GM18951 (cell line): ENCODE results near the gene KRTAP5-10.
"Not testable (repeated sequence)": the region's sequence is repeated elsewhere in the genome, so short reads cannot be mapped to it uniquely, and the experiment has no call there.

ENCODE experiments used
- POLR2A ChIP-seq: IDR thresholded peaks from 4 replicates; pipeline ENCODE4 v1.6.1; 2011; ENCODE audit warnings: mild to moderate bottlenecking; ENCODE audit not compliant: insufficient read length, insufficient read depth; ENCODE audit errors: extremely low read depth
- in situ Hi-C: fragments of 300-500 bp; cut with MboI; formaldehyde crosslinking; loops from one replicate; pipeline ENCODE4 v1.12.0; 2022; ENCODE audit warnings: low sequenced_read_pairs, mixed read lengths, inconsistent platforms; ENCODE audit not compliant: unreplicated experiment

KRTAP5-10 gene

GRCh38 chr11:71565263-71565662, at the start of gene KRTAP5-10:
TSS of gene KRTAP5-10 (plus strand) at chr11:71565563. CDS start at chr11:71565588, 25 bp downstream.
- no peak for TF ChIP-seq POLR2A
- in situ Hi-C loops = no loop called here

DNA sequence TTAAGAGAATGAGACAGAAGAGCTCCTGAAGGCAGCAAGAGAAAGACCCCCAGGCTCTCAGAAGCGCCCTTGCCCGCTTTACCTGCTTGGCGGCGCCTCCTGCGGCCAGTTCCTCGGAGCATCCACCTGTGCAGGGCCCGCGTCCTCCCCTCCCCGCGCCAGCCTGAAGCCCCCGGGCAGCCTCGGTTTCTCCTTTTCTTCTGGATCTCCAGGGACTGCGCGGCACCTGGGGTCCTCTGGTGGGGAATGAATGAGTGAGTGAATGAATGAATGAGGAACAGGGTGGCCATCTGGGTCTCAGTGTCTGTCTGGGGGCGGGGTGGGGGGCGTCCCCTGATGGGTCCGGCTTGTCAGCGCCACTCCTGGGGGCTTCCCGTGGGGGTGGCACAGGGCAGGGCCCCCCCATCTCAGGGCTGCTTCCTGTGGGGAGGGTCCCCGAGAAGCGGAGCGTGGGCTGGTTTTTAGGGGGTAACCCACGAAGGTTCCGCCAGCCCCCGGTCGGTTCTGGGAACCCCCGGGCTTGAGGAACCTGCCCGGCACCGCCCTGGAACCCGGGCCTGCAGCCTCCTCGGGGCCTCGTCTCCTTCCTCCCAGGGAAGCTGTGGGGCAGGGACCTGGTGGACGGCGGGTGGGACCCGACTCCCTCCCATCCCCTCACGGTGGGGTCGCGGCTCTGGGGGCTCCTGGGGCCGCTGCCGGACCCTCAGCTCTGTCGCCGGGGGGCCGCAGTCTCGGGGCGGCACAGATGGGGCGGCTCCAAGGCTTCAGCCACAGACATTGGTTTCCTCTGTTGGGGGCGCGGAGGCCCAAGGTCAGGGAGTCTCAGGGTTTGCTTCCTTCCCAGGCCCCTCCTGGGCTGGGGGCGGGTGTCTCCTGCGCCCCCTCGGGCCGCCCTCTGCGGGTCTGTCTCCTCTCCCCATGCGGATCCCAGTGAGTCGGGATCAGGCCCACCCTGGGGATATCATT, 46.6 kb upstream of the KRTAP5-10 start:
- TF ChIP-seq POLR2A = no peak
- in situ Hi-C loops = no loop called here

DNA sequence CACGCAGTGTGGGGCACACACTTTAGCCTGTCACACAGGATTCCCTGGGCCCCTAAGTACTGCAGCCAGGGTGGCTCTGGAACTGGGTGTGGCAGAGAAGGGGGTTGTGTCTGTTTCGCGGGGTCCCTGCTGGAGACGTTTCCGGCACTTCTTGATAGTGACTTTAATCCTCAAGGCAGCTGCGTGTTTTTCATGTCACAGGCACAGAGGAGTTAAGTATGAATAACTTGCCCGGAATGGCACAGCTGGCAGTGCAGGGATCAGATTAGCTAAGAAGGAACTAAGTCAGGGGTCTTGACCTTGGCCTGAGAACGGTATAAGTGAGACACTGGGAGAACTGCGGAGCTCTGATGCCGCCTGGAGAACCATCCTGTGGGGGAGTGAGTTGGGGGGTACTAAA, 45.8 kb upstream of the KRTAP5-10 start:
- no peak for TF ChIP-seq POLR2A
- in situ Hi-C loops = no loop called here

DNA sequence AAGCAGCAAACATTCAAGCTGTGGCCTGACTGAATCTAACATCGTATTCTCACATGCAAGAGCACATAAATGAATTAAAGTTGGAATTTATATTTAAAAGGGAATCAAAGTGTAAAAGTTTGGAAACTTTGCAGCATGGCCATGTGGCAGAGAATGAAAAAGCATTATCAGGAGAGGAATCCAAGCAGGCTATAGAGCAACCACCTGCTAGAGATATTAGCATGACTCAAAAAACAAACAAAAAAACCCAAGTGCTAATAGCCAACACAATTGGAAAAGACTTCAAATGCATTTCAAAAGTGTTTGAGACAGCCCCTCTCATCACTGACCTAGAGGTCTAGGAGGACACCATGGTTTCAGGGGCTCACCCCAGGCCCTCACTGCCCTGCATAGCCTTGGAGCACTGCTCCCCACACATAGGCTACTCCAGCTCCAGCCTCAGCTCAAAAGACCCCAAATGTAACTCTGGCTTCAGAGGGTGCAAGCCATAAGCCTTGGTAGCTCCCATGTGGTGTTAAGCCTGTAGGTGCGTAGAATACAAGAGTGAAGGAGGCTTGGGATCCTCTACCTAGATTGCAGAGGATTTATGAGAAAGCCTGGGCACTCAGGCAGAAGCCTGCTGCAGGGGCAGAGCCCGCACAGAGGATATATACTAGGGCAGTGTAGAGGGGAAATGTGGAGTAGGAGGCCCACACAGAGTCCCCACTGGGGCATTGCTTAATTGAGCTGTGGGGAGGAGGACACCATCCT, 40.0 kb upstream of the KRTAP5-10 start:
- no peak for TF ChIP-seq POLR2A
- in situ Hi-C loops = no loop called here

- in situ Hi-C loops = no loop called here
- no peak for TF ChIP-seq POLR2A
These were observed 39.3 kb upstream of the KRTAP5-10 start for GRCh38 chr11:71525938-71526495.

DNA sequence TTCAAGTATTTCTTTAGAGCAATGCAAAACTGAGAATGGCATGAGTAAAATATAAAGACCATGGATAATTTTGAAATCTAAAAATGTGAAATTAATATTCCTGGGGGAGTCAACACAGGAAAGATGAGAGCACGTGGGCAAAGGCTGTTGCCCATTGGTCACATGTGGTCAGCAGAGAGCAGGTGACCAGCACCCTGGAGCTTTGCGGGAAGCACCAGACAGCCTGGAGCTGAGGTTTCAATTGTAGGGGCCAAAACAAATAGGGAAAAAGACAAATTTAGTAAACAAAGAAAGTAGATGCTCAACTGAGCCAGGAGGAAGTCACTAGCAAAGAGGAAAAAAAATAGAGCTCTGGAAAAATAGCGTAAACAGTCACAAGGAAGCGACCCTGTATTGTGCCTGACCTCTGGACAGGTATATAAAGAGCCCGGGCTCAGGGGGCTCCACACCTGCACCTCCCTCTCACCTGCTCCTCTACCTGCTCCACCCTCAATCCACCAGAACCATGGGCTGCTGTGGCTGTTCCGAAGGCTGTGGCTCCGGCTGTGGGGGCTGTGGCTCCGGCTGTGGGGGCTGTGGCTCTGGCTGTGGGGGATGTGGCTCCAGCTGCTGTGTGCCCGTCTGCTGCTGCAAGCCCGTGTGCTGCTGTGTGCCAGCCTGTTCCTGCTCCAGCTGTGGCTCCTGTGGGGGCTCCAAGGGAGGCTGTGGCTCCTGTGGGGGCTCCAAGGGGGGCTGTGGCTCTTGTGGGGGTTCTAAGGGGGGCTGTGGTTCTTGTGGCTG, 38.4 kb upstream of the KRTAP5-10 start, which contains the start of gene KRTAP5-7:
Gene KRTAP5-7 (plus strand): TSS at position 472 of the 780 bp plus-strand sequence. CDS start 34 bp downstream, at position 506.
- in situ Hi-C loops = not testable (repeated sequence)

DNA sequence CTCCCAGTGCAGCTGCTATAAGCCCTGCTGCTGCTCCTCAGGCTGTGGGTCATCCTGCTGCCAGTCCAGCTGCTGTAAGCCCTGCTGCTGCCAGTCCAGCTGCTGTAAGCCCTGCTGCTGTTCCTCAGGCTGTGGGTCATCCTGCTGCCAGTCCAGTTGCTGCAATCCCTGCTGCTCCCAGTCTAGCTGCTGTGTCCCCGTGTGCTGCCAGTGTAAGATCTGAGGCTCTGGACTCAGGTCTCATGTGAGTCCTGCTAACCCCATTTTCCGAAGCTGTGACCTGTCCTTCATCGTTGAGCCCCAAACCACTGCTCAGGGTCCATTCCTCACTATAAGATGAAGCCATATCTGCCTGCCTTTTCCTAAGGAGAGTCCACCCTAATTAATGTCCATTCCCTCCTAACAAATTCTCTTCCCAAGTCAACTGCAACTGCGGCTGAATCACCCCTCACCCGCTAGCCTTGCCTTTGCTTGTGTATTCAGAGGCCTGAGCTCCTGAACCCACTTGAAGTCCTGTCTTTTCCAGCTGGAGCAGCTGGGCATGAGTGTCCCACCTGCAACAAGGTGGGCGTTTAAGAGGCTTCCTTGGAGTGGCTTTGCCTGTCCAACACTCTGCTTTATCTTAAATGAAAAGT, 37.7 kb upstream of the KRTAP5-10 start:
- in situ Hi-C loops = no loop called here
- no peak for TF ChIP-seq POLR2A

- in situ Hi-C loops = no loop called here
- TF ChIP-seq POLR2A = no peak
These were observed 34.8 kb upstream of the KRTAP5-10 start for GRCh38 chr11:71530602-71531001.

GRCh38 chr11:71532036-71532610, 33.2 kb upstream of the KRTAP5-10 start:
- in situ Hi-C loops = no loop called here
- TF ChIP-seq POLR2A = no peak

DNA sequence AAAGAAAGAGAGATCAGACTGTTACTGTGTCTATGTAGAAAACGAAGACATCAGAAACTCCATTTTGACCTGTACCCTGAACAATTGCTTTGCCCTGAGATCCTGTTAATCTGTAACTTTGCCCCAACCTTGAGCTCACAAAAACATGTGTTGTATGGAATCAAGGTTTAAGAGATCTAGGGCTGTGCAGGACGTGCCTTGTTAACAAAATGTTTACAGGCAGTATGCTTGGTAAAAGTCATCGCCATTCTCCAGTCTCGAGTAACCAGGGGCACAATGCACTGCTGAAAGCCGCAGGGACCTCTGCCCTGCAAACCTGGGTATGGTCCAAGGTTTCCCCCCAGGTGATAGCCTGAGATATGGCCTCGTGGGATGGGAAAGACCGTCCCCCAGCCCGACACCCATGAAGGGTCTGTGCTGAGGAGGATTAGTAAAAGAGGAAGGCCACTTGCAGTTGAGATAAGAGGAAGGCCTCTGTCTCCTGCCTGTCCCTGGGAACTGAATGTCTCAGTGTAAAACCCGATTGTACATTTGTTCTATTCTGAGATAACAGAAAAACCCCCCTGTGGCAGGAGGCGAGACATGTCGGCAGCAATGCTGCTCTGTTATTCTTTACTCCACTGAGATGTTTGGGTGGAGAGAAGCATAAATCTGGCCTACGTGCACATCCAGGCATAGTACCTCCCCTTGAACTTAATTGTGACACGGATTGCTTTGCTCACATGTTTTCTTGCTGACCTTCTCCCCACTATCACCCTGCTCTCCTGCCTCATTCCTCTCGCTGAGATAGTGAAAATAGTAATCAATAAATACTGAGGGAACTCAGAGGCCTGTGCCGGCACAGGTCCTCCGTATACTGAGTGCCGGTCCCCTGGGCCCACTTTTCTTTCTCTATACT, 30.4 kb upstream of the KRTAP5-10 start:
- in situ Hi-C loops = not testable (repeated sequence)

DNA sequence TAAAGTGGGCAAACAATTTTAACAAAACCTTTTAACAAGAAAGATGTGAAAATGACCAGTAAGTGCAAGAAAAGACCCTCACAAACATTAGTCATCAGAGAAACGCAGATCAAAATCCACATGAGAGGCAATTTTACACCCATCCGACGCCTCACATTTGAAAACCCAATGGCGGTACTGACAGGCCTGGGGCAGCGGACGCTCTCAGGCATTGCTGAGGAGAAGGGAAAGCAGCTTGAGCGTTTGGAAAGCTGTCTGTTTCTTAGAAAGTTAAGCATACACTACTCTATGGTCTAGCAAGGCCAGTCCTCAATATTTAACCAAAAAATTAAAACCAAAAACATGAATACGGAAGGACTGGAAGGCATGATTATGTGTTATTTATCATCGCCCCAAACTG, 29.5 kb upstream of the KRTAP5-10 start:
- no peak for TF ChIP-seq POLR2A
- in situ Hi-C loops = no loop called here

GRCh38 chr11:71537537-71537936, 27.8 kb upstream of the KRTAP5-10 start:
- in situ Hi-C loops = no loop called here
- no peak for TF ChIP-seq POLR2A

DNA sequence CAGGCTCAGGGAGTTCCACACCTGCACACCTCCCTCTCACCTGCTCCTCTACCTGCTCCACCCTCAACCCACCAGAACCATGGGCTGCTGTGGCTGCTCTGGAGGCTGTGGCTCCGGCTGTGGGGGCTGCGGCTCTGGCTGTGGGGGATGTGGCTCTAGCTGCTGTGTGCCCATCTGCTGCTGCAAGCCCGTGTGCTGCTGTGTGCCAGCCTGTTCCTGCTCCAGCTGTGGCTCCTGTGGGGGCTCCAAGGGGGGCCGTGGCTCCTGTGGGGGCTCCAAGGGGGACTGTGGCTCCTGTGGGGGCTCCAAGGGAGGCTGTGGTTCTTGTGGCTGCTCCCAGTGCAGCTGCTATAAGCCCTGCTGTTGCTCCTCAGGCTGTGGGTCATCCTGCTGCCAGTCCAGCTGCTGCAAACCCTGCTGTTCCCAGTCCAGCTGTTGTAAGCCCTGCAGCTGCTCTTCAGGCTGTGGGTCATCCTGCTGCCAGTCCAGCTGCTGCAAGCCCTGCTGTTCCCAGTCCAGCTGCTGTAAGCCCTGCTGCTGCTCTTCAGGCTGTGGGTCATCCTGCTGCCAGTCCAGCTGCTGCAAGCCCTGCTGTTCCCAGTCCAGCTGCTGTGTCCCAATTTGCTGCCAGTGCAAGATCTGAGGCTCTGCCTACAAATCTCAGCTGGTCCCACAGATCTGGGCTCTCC, 27.2 kb upstream of the KRTAP5-10 start, which contains the start of gene KRTAP5-8:
Gene KRTAP5-8 (plus strand): TSS at position 49 of the 689 bp plus-strand sequence. CDS start 31 bp downstream, at position 80.
- in situ Hi-C loops = not testable (repeated sequence)
